Middle frontal gyrus (tissue), 1 donor: ENCODE measurements around the gene MXD1.
"Not testable (repeated sequence)": the region's sequence is repeated elsewhere in the genome, so short reads cannot be mapped to it uniquely, and the experiment has no call there.

Source experiments
- DNase-seq: peaks from one replicate; pipeline ENCODE4 v3.0.0-alpha.2; 2015; ENCODE audit warnings: low spot score; ENCODE audit errors: extremely low spot score

The MXD1 gene, protein sequence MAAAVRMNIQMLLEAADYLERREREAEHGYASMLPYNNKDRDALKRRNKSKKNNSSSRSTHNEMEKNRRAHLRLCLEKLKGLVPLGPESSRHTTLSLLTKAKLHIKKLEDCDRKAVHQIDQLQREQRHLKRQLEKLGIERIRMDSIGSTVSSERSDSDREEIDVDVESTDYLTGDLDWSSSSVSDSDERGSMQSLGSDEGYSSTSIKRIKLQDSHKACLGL

DNA sequence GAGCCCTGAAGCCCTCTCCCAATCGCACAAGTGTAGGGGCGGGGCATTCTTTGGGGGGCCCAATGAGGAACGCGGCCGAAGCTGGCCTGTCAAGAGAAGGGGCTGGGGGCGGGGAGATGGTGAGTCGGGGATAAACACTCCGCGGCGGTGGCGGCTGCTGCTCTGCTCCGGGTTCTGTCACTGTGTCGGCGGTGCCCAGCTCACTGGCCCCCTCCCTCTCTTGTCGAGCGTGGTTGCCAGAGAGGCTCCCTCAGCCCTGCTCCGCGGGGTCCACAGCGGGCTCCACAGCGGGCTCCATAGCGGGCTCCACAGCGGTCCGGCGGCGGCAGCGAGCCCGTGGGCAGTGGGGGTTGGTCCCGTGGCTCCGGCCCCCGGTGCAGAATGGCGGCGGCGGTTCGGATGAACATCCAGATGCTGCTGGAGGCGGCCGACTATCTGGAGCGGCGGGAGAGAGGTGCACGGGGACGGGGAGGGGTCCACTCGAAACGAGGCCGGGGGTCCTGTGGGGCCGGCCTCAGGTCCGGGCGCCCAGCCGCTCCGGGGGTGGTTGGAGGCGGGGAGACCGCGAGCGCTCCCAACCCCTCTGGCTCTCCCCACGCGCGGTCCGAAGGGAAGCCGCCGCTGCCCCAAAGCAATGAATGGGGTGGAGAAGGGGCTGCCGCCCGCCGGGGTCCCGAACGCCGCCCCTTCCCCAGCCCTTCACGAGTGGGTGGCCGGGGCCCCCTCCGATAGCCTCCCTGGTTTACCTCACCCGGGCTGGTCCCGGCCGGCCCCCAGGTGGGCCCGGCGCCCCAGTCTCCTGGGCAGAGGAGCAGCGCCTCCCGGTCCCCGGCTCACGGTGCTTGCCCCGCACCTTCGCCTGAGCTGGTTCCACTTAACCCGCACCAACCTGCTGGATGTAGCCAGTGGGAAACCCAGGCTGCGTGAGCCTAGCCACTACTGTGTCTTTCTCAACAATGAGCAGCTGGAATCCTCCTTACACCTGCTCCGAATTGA, at the start of gene MXD1:
Gene MXD1 (plus strand): TSS at position 160 of the 996 bp plus-strand sequence. CDS start 222 bp downstream, at position 382.
- no peak for DNase-seq

DNA sequence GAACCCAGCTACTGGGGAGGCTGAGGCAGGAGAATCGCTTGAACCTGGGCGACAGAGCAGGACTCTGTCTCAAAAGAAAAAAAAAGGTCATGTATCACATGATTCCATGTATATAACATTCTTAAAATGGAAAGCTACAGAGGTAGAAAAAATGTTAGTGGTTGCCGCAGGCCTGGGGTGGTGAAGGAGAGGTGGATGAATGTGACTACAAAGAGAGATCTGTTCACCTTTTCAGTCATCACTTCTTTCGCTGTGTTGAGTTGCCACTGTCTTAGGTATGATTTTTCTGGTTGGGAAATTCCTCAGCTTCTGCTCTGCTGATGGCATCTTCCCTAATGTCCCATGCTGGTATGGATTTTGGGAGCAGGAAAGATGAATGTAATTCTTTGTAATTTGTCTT, 26.5 kb upstream of the MXD1 start:
- DNase-seq, result no peak

DNA sequence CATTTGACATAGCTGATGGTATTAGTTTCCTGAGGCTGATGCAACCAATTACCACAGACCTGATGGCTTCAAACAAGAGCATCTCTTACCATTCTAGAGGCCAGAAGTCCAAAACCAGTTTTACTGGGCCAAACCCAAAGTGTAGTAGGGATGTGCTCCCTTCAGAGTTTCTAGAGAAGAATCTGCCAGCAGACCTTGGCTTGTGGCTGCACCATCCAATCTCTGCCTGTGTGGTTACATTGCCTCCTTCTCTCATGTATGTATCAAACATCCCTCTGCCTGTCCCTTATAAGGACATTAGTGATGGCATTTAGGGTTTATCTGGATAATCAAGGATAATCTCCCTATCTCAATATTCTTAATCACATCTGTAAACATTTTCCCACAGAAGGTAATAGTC, 25.6 kb upstream of the MXD1 start:
- DNase-seq, result no peak

DNA sequence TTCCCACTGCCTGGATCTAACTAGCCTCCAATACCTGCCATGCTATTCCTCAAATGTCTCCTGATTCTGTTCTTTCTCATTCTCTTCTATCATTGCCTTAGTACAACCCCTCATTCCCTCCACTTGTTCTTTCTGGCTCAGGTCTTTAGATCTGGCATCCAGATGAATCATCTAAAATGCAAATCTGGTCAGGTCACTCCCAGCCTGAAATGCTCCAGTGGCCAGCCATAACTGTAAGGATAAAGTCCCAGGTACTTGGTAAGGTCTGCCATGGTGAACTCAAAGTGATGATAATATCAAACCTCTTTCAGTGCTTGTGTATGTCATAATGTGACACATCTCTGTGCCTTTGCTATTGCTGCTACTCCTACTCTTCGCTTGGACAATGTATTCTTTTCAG, 24.0 kb upstream of the MXD1 start:
- DNase-seq, result no peak

DNA sequence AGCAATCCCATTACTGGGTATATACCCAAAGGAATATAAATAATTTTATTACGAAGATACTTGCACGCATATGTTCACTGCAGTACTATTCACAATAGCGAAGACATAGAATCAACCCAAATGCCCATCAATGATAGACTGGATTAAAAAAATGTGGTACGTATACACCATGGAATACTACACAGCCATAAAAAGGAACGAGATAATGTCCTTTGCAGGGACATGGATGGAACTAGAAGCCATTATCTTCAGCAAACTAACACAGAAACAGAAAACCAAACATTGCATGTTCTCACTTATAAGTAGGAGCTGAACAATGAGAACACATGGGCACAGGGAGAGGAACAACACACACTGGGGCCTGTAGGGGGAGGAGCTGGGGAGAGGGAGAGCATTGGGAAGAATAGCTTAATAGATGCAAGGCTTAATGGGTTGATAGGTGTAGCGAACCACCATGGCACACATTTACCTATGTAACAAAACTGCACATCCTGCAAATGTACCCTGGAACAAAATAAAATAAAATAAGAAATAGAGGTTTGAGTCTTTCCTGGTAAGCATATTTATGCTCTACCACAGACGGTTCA, 22.0 kb upstream of the MXD1 start:
- DNase-seq, result not testable (repeated sequence)

DNA sequence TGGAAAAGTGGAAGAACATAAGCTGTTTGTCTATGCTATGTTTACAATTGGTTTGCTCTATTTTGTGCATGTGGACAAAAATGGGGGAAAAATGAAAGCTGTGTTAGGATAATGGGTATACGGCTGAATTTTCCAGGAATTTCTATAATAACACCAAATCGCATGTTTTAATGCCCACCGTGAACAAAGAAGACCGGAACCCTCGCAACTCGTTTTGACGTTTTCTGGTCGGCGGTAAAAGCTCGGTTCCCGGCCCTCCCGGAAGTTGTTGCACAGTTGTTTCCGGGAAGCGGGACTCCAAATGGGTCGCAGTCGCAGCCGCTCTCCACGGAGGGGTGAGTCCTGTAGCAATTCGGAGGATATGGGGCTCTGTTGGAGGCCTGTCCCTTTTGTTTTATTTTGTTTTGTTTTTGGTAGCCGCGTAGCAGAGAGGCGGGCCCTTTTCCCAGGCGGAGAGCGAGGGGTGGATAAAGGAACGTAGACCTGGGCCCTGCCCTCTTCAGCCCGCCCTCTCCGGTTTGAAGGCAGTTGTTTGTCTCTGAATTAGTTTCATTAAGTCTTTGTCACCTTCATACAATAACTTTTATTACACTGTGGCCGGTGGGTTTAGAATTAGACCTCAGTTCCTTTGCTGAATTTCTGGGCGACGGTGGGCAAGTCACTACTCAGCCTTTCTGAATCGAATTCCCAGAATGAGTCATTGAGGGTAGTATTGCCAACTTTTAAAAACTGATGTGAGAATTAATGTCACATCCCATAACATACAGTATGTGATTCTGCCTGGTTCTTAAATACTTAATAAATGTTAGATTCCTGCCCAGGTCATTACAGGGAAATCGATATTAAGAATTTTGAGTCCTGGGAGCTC, 21.0 kb upstream of the MXD1 start, which contains the start of gene SNRNP27:
Gene SNRNP27 (plus strand): TSS at position 273 of the 868 bp plus-strand sequence. CDS start 29 bp downstream, at position 302.
- DNase-seq, result peak; percentile 87

DNA sequence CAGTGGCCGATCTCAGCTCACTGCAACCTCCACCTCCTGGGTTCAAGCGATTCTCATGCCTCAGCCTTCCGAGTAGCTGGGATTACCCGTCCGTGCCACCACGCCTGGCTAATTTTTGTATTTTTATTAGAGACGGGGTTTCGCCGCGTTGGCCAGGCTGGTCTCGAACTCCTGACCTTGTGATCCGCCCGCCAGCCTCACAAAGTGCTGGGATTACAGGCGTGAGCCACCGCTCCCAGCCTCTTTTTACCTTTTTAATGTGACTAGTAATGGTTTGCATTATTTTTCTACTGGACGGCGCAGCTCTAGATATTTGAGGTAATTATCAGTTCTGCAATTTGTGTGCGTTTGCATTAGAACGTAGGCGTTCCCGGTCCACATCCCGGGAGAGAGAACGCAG, 20.2 kb upstream of the MXD1 start:
- not testable (repeated sequence) for DNase-seq

DNA sequence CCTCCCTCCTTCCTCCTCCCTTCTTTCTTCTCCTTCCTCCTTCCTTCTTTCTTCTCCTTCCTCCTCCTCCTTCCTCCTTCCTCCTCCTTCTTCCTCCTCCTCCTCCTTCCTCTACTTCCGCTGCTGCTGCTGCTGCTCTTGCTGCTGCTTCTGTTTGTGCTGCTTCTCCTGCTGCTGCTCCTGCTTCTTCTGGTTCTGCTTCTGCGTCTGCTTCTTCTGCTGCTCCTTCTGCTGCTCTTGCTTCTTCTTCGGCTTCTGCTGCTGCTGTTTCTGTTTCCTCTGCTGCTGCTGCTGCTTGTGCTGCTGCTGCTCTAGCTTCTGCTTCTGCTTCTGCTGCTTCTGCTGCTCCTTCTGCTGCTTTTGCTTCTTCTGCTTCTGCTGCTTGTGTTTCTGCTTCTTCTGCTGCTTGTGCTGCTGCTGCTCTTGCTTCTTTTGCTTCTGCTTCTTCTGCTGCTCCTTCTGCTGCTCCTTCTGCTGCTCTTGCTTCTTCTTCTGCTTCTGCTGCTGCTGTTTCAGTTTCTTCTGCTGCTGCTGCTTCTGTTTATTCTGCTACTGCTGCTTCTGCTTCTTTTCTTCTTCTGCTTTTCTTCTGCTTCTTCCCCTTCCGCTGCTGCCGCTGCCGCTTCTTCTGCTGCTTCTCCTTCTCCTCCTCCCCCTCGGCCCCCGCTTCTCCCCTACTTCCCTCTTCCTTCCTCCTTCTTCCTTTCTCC, 12.5 kb upstream of the MXD1 start:
- DNase-seq, result no peak

DNA sequence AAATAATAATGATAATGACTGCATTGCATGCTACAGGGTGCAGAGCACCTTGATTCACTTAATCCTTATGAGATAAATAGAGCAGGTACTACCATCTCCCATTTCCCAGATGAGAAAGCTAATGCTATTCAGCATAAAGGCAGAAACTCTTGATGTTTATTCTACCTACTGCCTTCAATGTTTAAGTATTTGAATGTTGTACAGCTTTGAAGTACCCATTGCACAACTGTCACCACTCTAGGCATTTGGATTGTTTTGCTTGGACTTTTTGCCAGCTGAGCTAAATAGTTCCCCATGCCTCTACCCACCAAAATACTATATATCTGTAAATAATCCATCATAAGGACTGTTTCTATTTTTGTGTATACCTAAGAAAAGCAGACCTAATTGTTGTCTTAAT, 7.7 kb upstream of the MXD1 start:
- DNase-seq, result no peak

DNA sequence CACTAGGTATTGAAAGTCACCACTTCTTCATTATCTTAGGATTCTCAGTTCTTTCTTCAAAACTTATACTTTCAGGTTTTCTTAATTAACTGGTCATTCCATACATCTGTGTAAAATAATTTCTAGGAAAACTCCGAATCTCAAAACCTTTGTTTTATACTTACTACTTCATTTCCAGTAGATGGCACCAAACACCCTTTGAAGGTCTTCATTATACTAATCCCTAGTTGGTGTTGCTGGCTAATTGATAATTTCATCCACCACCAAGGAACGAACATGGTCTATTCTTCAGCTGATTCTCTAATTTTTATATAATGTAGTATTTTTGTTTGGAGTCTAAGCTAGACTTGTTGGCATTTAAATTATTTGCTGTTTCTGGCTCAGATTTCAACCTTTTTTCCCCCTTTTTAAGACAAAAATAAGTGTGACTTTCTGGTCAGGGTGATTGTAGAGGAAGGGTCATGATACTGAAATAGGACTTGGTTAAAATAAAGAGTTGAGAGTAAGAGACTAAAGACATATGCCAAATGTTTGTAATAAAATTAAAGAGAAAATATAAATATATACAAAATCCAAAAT, 2.8 kb upstream of the MXD1 start:
- peak; percentile 48 for DNase-seq

DNA sequence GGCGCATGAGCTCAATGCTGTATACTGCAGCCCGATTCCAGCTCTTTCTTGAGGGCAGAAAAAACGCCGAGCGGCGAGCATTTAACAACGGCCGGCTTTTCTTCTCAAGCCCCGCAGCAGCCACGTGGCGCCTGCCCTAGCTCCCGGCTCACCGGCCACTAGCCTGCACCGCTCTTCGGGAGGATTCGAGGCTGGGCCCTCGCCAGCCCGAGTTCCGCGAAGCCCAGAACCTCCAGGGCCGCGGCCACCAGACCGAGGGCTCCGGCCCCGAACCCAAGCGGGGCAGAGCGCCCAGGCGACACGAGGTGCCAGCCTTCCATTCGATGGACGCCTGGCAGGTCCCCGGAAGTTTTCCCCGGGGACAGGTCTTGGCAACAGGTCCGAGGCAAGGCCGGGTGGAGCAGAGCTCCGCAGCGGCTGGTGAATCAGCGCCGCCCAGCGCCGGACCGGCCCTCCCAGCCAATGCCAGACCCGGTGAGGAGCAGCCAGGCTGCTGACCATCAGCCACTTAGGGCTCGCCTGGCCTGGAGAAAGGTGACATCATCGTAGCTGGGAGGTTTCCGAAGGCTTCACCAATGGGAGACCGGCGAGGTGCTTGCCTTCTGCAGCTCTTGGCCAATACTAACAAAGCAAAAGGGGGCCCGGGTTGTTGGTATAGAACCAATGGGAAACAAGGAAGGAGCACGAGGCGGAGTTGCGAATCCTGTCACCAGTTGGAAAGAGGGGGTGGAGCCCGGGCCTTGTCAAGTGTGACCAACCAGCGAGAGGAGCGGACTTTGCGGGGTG, 552 bp upstream of the MXD1 start:
- DNase-seq, result peak; percentile 100

DNA sequence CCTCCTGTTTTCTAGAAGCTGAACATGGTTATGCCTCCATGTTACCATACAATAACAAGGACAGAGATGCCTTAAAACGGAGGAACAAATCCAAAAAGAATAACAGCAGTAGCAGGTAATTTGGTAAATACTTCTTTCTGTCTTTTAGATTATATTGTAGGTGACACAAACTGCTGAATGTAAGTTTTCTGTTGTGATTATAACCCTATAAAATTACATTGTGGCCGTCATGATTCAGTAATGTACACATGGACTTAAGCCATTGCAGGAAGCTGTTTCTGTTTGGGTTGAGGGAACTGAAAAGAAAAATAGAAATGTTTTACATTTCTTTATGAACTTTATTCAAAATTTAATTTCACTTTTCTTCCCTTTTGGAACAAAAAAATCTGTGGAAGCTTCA, 1.2 kb downstream of the MXD1 start:
- no peak for DNase-seq

DNA sequence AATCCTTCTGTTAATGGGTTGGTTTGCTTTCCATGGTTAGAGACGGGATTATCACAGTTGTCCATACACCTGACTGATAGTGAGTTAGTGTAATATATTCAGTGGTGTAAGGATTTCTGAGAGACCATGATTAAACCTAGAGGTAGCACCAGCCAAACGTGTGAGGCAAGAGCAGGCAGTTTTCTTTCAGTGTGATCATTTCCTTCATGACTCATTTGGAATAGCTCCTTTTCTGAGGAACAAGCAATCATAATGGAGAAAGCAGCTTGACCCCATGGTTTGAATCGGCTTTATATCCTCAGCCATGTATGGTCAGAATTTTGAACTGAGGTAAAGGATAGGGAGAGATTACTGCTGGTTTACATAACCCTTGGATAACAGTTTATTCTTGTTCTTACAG, 2.9 kb downstream of the MXD1 start:
- no peak for DNase-seq

DNA sequence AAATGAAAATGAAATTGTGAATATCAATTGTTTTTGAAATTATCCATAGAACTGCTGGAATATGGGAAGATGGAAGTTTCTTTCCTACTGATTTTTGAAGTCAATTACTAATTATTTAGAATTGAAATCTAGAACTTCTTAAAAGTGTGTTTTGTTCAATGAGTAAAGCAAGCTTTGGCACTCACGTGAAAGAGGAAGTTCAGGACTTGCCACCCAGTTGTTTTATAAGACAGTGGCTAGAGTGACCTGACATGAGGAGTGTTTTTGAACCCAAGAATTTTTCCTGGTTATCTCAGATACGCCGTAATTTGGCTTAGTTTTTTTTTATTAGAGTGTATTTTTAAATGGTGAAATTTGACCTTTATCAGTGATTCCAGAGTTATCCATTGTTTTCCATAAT, 3.5 kb downstream of the MXD1 start:
- DNase-seq, result no peak

DNA sequence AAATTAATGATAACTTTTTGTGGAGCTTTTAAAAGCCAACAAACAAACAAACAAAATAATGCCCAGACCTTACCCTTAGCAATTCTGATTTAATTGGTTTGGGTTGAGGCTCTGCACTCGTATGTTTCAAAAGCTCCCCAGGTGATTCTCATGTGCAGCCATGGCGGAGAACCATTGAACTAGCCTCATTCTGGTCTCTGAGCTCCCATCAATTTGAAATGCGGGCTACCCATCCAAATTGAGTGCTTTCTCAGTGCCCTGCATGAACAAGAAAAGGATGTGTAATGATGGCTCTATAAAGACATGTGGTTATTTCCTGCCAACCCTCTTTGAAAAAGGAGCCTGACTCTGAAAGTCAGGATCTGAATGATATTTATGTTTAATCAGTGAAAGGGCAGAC, 8.2 kb downstream of the MXD1 start:
- no peak for DNase-seq

DNA sequence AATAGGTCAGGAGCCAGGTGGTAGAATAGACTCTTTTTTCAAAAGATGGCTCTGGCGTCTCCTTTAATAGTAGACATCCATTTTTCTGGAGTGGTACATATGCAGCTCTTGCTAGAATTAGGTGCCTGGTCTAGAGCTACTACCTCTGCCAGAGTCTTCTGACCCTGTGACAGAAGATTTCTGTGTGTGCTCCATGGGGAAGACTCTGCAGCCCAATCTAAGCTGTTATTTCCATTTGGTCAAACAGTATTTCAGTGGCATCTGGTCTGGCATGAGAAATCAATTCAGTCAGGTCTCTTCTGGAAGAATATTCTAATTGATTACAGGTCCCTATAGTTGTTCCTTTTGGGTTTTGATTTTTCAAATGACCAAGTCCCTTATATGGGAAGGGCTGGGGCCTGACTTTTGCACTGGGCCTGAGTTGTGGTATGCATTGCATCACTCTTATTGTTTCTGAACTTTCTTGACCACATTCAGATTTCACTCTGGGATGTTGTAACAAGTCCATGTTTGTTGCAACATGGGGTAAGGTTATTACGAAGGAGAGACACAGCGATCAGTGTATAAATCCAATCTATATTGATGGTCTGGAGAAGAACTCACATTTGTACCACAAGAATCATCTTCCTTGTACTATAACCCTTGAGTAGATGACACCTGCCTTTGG, 12.1 kb downstream of the MXD1 start:
- no peak for DNase-seq

DNA sequence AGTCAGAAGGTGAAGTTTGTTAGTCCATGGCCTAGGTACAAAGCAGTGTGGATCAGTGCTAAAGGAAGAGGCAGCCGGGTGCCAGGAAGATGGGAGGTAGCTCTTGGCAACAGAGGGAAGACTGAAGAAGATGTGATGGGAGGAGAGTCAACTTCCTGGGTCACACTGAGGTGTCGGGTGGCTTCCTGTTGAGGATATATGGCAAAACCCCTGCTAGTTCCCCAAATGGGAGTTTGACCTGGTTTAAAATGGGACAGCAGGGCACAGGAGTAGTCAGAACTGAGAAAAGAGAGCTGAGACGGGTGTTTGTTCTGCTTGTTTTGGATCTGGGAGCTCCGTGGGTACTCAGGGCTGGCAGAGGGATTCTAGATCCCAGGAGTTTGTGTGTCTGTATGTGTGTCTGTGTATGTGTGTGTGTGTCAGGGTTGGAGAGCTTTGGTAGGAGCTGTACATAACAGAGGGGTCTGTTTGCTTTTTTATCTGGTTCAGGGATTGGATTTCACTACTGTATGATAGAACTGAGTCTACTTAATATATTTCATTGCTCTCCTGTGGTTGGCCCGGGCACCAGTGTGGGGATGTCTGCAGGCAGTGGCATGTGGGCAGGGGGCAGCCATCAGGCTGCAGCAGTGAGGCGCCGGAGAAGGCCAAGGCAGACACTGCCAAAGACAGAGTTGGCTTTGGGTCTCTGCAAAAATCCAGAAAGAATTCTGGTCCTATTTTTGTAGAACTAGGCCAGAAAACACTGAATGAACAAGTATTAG, 17.1 kb downstream of the MXD1 start:
- no peak for DNase-seq

DNA sequence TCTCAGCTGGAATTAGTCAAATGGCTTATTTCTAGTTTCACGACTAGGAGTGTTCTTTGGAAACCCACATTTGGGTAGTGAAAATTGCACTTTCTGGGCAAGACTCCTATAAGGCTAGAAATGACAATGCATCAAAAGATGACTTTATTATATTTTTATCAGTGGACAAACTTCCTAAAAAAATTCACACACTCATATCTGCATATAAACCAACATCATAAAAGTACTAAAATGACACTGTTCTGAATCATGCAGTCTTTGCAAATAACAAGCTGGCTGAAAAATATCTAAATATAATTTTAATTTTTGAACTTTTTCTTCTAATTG, 17.6 kb downstream of the MXD1 start:
- no peak for DNase-seq
